ENCODE measurements around the gene GATB.

DNA sequence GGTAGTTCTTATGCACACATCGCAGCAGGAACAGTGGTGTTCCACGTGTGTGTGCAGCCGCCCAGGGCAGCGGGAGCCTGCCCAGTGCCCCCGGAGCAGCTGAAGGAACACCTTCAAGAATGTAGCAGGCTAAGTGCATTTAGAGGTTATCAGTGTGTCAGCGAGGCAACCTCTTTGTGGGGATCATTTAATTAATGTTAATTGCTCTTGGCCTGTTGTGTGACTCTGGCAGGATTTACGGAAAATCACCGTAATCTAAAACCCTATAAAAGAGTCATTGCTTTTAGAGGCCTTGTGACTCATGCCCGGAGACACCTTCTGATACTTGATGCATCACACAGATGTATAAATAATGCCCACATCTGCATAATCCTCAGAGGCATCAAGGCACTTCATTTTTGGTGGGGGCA, 47.3 kb upstream of the GATB start:
- TF ChIP-seq CTCF (IDR thresholded peaks at IDR 0.05) (no peak), POLR2A (IDR thresholded peaks at IDR 0.05) (no peak)

All from adrenal gland (tissue), 5 donors.